Measurements from ENCODE around the gene ECSCR. TPM values are rescaled to one million over a fixed set of nuclear protein-coding genes. Genes with fewer than 3 reads are reported as not detected.

The ECSCR gene
- total and polyA plus RNA-seq, 2 donors (not counting 3 experiments of a cell fraction or from before 2014, with no cell fraction given) = 365 to 1,085 TPM

DNA sequence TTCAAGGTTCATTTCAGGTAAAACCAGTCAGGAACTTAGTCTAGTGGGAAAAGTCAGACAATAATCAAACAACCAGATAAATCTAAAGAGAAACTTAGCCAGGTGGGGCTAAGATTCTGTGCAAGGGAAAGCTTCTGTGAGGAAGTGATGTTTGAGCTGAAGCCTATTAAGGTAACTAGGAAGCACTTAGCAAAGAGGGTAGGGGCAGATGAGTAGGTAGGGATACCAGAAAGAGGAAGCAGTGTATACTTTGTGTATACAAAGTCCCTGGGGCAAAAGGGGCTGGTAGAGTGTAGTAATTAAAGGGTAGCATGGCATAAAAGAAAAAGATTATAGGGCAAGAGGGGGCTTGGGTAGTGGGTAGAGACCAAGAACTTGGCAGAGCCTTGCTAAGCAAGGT is 55.0 kb downstream of the ECSCR start:
- no peaks in the 10 kb centered on the region for H3K36me3 ChIP-seq (ENCODE audit: control insufficient read depth in 2 of 2, extremely low read depth in 1 of 2, insufficient read depth in 2 of 2, low read length in 2 of 2)
- intact Hi-C loops (cut with micrococcal nuclease) = loop anchor here (10.0 kb wide), 1 partner anchor 213 kb away; the partner anchor contains the start of gene SIL1
- H3K9ac ChIP-seq (replicated peaks; ENCODE audit: extremely low read depth, insufficient read depth, low read length) = no peak overlapping the region
- H3K79me2 ChIP-seq (ENCODE audit: control insufficient read depth, insufficient read depth, low read length) = no peaks in the 10 kb centered on the region
- no peaks in the 10 kb centered on the region for H3K9me3 ChIP-seq (replicated peaks; ENCODE audit: control insufficient read depth, insufficient read depth, low read length)
- H4K20me1 ChIP-seq (replicated peaks; ENCODE audit: control insufficient read depth, extremely low read depth, insufficient read depth, low read length) = no peaks in the 10 kb centered on the region
- POLR2A ChIA-PET = no interaction called here
- no peak overlapping the region for H3K4me3 ChIP-seq (replicated peaks in 1 of 3; ENCODE audit: insufficient read depth in 1 of 3, low read depth in 1 of 3, low read length in 3 of 3)
- FAIRE-seq (no peak), DNase-seq (ENCODE audit: low read depth, low spot score) (no peak)
- no peak overlapping the region for H2AFZ ChIP-seq (ENCODE audit: low read depth, low read length)
- no TSS peak for BruUV-seq (replicated peaks)
- H3K4me1 ChIP-seq (ENCODE audit: control insufficient read depth, extremely low read depth, insufficient read depth, low read length) = peaks cover 14% of the 10 kb centered on the region
- dilution Hi-C loops (cut with MboI; ENCODE audit: extremely low pct_ligation_motif_present, low sequenced_read_pairs) = no loop called here
- H3K9me1 ChIP-seq (replicated peaks; ENCODE audit: control insufficient read depth, extremely low read depth, insufficient read depth, low read length) = no peaks in the 10 kb centered on the region
- no peak overlapping the region for H3K4me2 ChIP-seq (ENCODE audit: insufficient read depth, low read length)
- no peaks in the 10 kb centered on the region for H3K27me3 ChIP-seq (ENCODE audit: control insufficient read depth in 2 of 2, insufficient read depth in 2 of 2, low read length in 2 of 2)
- H3K27ac ChIP-seq (ENCODE audit: insufficient read depth, low read depth, low read length) = no peak overlapping the region
- CTCF ChIA-PET = interaction anchor here (1.6 kb wide), 1 partner anchor 11 kb away, joined by 3 read pairs; no protein-coding TSS in a partner anchor
- TF ChIP-seq FOS (IDR thresholded peaks at IDR 0.05; ENCODE audit: borderline replicate concordance, insufficient read depth, low read length) (no peak), POLR2A (IDR thresholded peaks at IDR 0.05; ENCODE audit: low read depth, low read length) (no peak), EZH2 (IDR thresholded peaks at IDR 0.05; ENCODE audit: borderline replicate concordance, low read depth, low read length, severe bottlenecking) (no peak), MYC (IDR thresholded peaks at IDR 0.05; ENCODE audit: low read depth, low read length) (no peak), POLR2AphosphoS5 (IDR thresholded peaks at IDR 0.05; ENCODE audit: insufficient read depth, low read depth, low read length) (no peak), JUN (IDR thresholded peaks at IDR 0.05; ENCODE audit: borderline replicate concordance, insufficient read depth, insufficient read length, low read depth) (no peak), GATA2 (IDR thresholded peaks at IDR 0.05; ENCODE audit: insufficient read depth, insufficient read length, low read depth, low read length) (no peak)
- TF ChIP-seq, protein P1, sequence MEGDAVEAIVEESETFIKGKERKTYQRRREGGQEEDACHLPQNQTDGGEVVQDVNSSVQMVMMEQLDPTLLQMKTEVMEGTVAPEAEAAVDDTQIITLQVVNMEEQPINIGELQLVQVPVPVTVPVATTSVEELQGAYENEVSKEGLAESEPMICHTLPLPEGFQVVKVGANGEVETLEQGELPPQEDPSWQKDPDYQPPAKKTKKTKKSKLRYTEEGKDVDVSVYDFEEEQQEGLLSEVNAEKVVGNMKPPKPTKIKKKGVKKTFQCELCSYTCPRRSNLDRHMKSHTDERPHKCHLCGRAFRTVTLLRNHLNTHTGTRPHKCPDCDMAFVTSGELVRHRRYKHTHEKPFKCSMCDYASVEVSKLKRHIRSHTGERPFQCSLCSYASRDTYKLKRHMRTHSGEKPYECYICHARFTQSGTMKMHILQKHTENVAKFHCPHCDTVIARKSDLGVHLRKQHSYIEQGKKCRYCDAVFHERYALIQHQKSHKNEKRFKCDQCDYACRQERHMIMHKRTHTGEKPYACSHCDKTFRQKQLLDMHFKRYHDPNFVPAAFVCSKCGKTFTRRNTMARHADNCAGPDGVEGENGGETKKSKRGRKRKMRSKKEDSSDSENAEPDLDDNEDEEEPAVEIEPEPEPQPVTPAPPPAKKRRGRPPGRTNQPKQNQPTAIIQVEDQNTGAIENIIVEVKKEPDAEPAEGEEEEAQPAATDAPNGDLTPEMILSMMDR (IDR thresholded peaks at IDR 0.05; ENCODE audit: extremely low read depth in 1 of 2, insufficient read depth in 1 of 2, low read depth in 1 of 2, low read length in 2 of 2) = no peak
- TF ChIP-seq, protein P2, sequence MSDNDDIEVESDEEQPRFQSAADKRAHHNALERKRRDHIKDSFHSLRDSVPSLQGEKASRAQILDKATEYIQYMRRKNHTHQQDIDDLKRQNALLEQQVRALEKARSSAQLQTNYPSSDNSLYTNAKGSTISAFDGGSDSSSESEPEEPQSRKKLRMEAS (IDR thresholded peaks at IDR 0.05; ENCODE audit: insufficient read depth, insufficient read length) = no peak
